DOHH2 (cell line): Measurements from ENCODE around the gene PPP1R13B.

Experiments used
- H3F3A ChIP-seq: fragments of 200-600 bp; sonication (generic), shearing (Covaris generic); 2 replicates; pipeline ENCODE4 v1.6.0; 2016; ENCODE audit warnings: antibody characterized with exemption, mild to moderate bottlenecking; ENCODE audit not compliant: control insufficient read depth, insufficient read depth
- H3K27ac ChIP-seq: fragments of 200-600 bp; sonication (generic); 2 replicates; pipeline ENCODE4 v1.5.1; 2014; ENCODE audit warnings: low read depth, mild to moderate bottlenecking, low read length, moderate library complexity
- H3K27me3 ChIP-seq: fragments of 200-600 bp; sonication (generic); 2 replicates; pipeline ENCODE4 v1.6.1; 2014; ENCODE audit warnings: mild to moderate bottlenecking, low read length, mixed read lengths; ENCODE audit not compliant: control insufficient read depth
- H3K36me3 ChIP-seq: fragments of 200-600 bp; sonication (generic); 2 replicates; pipeline ENCODE4 v1.6.1; 2014; ENCODE audit warnings: mild to moderate bottlenecking, low read length, moderate library complexity, mixed read lengths; ENCODE audit not compliant: control insufficient read depth
- H3K4me1 ChIP-seq: fragments of 200-600 bp; sonication (generic); 2 replicates; pipeline ENCODE4 v1.6.1; 2014; ENCODE audit warnings: mild to moderate bottlenecking, low read length, mixed read lengths; ENCODE audit not compliant: control insufficient read depth
- H3K4me2 ChIP-seq: fragments of 200-600 bp; sonication (generic); 2 replicates; pipeline ENCODE4 v1.6.0; 2014; ENCODE audit warnings: mild to moderate bottlenecking, low read length, moderate library complexity
- H3K4me3 ChIP-seq: fragments of 200-600 bp; sonication (generic); 2 replicates; pipeline ENCODE4 v1.5.1; 2014; ENCODE audit warnings: mild to moderate bottlenecking, low read length, mixed read lengths
- H3K79me2 ChIP-seq: fragments of 200-600 bp; sonication (generic); 2 replicates; pipeline ENCODE4 v1.6.1; 2014; ENCODE audit warnings: mild to moderate bottlenecking, low read length, mixed read lengths; ENCODE audit not compliant: control insufficient read depth
- H3K9me2 ChIP-seq: fragments of 200-600 bp; sonication (generic); replicated peaks from 2 replicates; pipeline ENCODE4 v1.6.1; 2014; ENCODE audit warnings: mild to moderate bottlenecking, low read length, mixed read lengths; ENCODE audit not compliant: control insufficient read depth
- H3K9me3 ChIP-seq: fragments of 200-600 bp; sonication (generic); 2 replicates; pipeline ENCODE4 v1.6.1; 2014; ENCODE audit warnings: antibody characterized with exemption, low read length, mixed read lengths; ENCODE audit not compliant: control insufficient read depth, insufficient read depth
- H4K20me1 ChIP-seq: fragments of 200-600 bp; sonication (generic); 2 replicates; pipeline ENCODE4 v1.6.0; 2014; ENCODE audit warnings: low read depth, mild to moderate bottlenecking, antibody characterized with exemption, low read length, moderate library complexity; ENCODE audit not compliant: control insufficient read depth, insufficient read depth
- CTCF ChIP-seq: fragments of 200-600 bp; sonication (generic); IDR thresholded peaks from one replicate; pipeline ENCODE4 v1.5.1; 2014; ENCODE audit warnings: antibody characterized with exemption, mild to moderate bottlenecking, low read depth, low read length; ENCODE audit not compliant: poor library complexity, severe bottlenecking
- EZH2phosphoT487 ChIP-seq: fragments of 200-600 bp; sonication (generic); IDR thresholded peaks from 2 replicates; pipeline ENCODE4 v1.6.1; 2017; ENCODE audit warnings: borderline replicate concordance, mild to moderate bottlenecking, antibody characterized with exemption, low read length, moderate library complexity, mixed read lengths

PPP1R13B gene

GRCh38 chr14:103767336-103767894 is 80.0 kb downstream of the PPP1R13B start:
- Histone ChIP-seq H3F3A (no peaks in the 10 kb centered on the region), H3K4me2 (no peak overlapping the region), H3K27me3 (no peaks in the 10 kb centered on the region), H3K9me2 (no peaks in the 10 kb centered on the region), H3K4me1 (no peaks in the 10 kb centered on the region), H4K20me1 (no peaks in the 10 kb centered on the region), H3K79me2 (no peaks in the 10 kb centered on the region), H3K27ac (no peak overlapping the region), H3K36me3 (no peaks in the 10 kb centered on the region), H3K9me3 (no peaks in the 10 kb centered on the region), H3K4me3 (no peak overlapping the region)
- TF ChIP-seq EZH2phosphoT487 (no peak), CTCF (no peak)

- Histone ChIP-seq H3K36me3 (no peaks in the 10 kb centered on the region), H3K4me3 (no peak overlapping the region), H3K27me3 (no peaks in the 10 kb centered on the region), H3K4me1 (no peaks in the 10 kb centered on the region), H4K20me1 (no peaks in the 10 kb centered on the region), H3K9me3 (no peaks in the 10 kb centered on the region), H3K9me2 (no peaks in the 10 kb centered on the region), H3K27ac (no peak overlapping the region), H3K79me2 (no peaks in the 10 kb centered on the region), H3F3A (no peaks in the 10 kb centered on the region), H3K4me2 (no peak overlapping the region)
- no peak for TF ChIP-seq EZH2phosphoT487
- no peak for TF ChIP-seq CTCF
These were observed 81.8 kb downstream of the PPP1R13B start for GRCh38 chr14:103765526-103765925.

- no peaks in the 10 kb centered on the region for H3K36me3 ChIP-seq
- H3K27me3 ChIP-seq, result no peaks in the 10 kb centered on the region
- H3K4me3 ChIP-seq, result no peak overlapping the region
- TF ChIP-seq EZH2phosphoT487, result no peak
- no peak for TF ChIP-seq CTCF
- no peaks in the 10 kb centered on the region for H3K4me1 ChIP-seq
- no peaks in the 10 kb centered on the region for H3K9me3 ChIP-seq
- H3K9me2 ChIP-seq, result no peaks in the 10 kb centered on the region
- H3K79me2 ChIP-seq, result no peaks in the 10 kb centered on the region
- H3K4me2 ChIP-seq, result no peak overlapping the region
- no peaks in the 10 kb centered on the region for H4K20me1 ChIP-seq
- no peak overlapping the region for H3K27ac ChIP-seq
- no peaks in the 10 kb centered on the region for H3F3A ChIP-seq
These were observed 83.5 kb downstream of the PPP1R13B start for GRCh38 chr14:103763730-103764488.
